ENCODE results near the gene OR2V1.

- TF ChIP-seq CTCF (IDR thresholded peaks at IDR 0.05; ENCODE audit: low read length) (no peak), EZH2 (optimal IDR thresholded peaks at IDR 0.05; ENCODE audit: low read depth, low read length) (no peak), EZH2phosphoT487 (IDR thresholded peaks at IDR 0.05; ENCODE audit: low read length) (no peak)
Observed at GRCh38 chr5:181166812-181167733, 36.1 kb upstream of the OR2V1 start.

Measured in MM.1S (cell line).